IPS DF 4.7 (cell line): Measurements from ENCODE around the gene P2RY14.
"Not testable (repeated sequence)": the region's sequence is repeated elsewhere in the genome, so short reads cannot be mapped to it uniquely, and the experiment has no call there.

Experiments used
- DNase-seq: peaks from one replicate; pipeline ENCODE4 v3.0.0-alpha.2; 2013; ENCODE audit warnings: low spot score; ENCODE audit errors: extremely low read depth

Gene P2RY14

DNA sequence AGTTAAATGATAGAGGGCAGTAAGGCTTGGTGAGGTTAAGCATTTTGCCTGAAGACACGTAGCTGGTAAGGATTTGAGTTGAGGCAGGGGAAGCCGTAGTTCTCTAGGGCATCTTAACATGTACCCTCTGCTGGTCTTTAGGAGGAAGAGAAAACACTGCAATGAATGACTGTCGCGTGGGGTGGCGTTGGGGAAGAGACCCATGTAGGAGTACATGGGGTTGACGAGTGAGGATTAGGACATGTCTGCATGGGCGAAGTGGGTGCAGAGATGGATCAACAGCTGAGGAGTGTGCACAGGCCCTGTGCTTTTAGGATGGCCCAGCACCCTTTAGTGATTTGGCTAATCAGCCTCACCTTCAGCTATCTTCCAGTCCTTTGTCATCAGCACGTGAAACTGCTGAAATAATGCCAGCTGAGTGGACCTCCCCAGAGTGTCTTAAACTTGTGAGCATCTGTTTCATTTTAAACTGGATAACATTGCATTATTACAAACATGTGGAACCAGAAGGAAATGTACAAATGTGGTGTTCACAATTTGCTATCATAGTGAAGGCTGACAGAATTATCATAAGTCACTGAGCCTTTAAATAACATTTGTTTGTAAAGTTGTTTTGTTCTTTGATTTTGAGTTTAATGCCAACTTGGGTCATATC, 15.3 kb downstream of the P2RY14 start:
- no peak for DNase-seq

- no peak for DNase-seq
These were observed 18.7 kb downstream of the P2RY14 start for GRCh38 chr3:151259664-151260063.

DNA sequence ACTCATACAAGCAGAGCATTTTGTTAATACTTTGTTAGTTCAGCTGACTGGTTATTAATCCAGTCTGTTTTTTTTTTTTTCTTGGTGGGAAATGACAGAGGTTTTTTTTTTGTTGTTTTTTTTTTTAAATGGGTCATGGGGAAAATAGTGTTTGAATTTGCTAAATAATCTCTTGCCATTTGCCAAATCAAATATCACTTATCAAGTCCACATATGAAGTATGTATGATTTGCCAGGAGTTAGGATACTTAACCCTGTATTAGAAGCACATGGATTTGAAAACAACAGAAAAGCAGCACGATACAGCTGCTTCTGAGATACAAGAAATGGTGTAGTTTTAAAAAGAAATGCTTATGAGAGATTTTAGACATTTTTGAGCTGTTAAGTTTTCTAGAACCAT, 21.6 kb downstream of the P2RY14 start:
- DNase-seq = no peak

- no peak for DNase-seq
These were observed 29.5 kb downstream of the P2RY14 start for GRCh38 chr3:151248772-151249337.

DNA sequence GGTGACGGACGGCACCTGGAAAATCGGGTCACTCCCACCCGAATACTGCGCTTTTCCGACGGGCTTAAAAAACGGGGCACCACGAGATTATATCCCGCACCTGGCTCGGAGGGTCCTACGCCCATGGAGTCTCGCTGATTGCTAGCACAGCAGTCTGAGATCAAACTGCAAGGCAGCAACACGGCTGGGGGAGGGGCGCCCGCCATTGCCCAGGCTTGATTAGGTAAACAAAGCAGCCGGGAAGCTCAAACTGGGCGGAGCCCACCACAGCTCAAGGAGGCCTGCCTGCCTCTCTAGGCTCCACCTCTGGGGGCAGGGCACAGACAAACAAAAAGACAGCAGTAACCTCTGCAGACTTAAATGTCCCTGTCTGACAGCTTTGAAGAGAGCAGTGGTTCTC, 36.3 kb downstream of the P2RY14 start:
- DNase-seq = not testable (repeated sequence)

GRCh38 chr3:151236736-151237135, 41.6 kb downstream of the P2RY14 start:
- DNase-seq = no peak

GRCh38 chr3:151236316-151236715, 42.0 kb downstream of the P2RY14 start:
- no peak for DNase-seq

DNA sequence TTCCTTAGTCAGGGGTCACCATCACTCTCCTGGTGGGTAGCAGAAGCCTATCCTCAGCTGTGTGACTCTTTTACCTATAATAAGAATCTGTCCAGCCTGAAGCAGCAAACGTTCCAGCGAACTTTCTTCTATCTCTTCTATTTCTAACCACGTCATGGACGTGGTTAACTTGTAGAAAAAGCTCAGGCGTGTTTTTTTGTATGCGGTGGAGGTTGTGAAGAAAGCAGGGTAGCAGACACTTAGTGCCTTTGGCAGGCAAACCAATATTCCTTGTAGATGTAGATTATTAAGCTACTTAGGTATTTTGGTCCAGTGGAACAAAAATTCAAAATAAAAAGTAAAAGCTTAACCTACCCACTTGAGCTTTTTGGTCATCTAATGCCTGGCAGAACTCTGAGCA, 43.5 kb downstream of the P2RY14 start:
- no peak for DNase-seq

DNA sequence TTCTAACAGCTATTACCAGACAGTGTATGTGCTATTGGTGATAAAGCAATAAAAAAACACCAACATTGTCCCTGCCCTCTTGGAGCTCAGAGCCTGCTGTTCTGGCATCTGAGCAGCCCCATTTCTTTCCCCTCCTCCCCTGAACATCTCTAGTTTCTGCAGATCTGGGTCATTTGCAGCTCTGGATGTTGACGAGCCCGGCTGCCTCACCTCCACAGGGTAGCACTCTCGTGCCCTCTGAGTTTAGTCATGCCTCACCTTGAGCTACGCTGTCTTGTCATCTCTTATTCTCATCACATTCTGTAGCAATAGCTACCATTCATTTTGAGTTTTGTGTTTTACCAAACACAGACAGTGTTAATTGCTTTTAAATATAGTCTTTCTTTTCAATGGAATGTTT, 45.4 kb downstream of the P2RY14 start:
- DNase-seq = no peak

DNA sequence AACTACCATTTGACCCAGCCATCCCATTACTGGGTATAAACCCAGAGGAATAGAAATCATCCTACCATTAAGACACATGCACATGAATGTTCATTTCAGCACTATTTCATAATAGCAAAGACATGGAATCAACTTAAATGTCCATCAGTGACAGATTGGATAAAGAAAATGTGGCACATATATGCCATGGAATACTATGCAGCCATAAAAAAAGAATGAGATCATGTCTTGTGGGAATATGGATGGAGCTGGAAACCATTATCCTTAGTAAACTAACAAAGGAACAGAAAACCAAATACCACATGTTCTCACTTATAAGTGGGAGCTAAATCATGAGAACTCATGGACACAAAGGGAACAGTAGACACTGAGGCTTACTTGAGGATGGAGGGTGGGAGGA, 45.9 kb downstream of the P2RY14 start:
- not testable (repeated sequence) for DNase-seq

DNA sequence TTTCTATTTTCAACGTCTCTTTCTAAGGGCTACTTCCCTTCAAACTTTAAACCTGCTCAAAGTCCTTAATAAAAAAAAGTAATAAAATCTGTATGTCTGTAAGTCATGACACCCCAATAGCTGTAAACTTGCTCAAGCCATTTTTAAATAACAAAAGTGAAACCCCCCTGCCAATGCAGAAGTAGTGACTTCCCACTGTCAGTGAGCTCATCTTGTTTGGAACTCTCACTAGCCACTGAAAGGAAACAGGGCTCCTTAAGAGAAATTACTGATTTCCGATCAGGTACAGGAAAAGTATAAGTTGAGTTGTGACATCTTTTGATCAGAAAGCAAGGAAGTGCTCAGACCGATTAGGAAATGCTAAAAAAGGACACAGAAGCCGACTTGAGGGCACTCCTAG, 47.7 kb downstream of the P2RY14 start:
- DNase-seq = no peak

DNA sequence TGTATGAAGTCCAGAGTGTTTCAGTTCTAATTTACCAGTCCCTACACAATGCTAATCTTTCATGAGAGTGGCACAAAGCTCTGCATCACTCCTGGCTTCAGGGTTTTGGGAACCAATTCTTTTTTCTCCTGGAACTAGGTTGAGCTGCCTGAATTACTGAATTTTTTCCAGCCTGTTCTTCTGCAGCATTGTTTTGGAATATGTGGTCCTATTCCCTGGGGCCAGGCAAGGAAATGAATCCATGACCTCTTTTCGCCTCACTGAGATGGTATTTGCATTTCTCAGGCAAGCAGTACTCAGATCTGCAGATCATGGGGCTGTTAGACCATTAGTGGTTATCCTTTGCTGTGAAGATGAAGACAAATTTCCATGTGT, 49.7 kb downstream of the P2RY14 start:
- no peak for DNase-seq

DNA sequence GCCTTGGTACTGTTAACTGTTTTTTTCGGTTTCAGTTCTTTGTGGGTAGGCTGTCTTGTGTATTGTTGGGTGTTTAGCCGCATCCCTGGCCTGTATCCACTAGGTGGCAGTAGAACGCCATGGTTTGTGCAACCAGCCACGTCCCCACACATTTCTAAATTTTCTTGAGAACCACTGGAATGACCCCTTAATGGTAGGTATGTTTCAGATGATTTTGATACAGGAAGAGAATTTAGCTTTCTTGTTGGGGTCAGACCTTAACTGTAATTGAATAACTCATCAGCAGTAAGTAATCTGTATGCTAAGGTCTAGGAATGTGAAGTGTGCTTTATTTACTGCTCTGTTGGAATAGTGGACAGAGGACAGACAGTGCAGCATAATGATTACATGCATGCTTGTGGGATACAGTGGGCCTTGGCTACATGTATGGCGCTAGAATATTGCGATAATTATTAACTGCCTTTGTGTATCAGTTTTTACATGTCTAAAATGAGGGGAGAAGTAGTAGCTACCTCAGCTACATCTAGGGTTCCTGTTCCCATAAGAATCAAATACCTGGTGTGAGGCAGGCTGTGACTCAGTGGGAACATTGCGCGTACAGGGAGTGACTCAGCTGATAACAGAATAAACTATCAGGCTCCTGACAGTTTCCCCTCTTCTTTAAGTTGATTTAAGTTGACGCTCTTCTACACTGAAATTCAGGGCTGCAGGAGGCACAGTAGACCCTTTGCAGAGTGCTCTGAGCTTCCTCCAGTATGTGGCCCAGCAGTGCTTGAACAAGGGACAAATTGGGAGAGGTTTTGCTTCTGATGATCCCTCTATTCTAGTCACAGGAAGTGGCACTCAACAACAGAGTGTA, 50.3 kb downstream of the P2RY14 start:
- DNase-seq = peak; percentile 38

DNA sequence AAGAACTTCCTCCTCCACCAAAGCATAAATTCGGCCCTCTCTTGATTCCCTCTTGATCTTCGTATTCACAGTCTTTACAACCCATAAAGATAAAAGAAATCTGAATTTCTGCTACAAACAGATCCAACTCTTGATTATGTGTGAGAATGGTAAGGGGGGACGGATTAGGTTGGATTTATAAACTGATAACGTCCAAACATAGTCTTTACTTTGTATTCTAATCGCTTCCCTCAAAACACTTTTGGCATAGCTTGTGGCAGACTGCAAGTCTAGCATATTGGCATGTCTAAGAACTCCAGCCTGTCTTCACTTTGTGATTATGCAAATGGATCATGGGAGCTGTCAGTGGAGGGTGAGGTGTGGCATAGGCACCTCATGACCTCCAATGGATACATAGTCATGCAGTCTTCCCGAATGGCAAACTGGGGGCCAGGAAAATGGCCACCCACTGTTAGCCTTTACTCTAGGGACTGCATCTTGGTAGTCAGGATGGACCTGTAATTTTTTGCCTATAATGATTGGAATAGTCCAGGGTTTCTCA, 51.0 kb downstream of the P2RY14 start:
- DNase-seq = no peak

- DNase-seq = no peak
These were observed 51.5 kb downstream of the P2RY14 start for GRCh38 chr3:151226825-151227224.

GRCh38 chr3:151226088-151226563, 52.2 kb downstream of the P2RY14 start:
- no peak for DNase-seq

- no peak for DNase-seq
These were observed 53.0 kb downstream of the P2RY14 start for GRCh38 chr3:151225040-151225975.

DNA sequence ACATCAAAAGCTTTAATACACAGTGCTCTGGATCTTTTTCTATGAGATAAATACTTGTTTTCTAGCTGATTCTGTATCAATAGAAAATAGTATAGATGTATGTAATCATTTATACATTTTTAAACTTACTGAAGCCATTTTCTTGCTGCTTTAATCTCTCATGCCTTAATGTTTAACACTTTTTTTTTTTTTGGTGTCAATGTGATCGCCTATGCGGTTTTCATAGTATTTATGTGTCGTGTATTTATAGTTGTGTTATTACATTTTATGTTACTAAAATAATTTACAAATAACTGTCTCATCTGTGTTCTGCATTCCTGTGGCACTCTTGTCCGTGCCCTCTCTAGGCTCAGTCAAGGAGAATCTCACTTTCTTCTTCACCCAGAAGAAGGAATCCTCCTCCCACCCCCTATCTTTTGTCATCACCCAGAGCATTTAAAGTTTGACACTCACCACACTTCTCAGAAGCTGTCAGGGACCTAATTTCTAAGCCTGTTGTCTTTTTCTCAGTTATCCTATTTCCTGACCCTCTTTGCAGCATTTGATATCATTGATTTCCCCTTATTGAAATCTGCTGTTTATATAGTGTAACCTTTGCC, 54.0 kb downstream of the P2RY14 start:
- DNase-seq = no peak

GRCh38 chr3:151219056-151219455, 59.3 kb downstream of the P2RY14 start:
- DNase-seq = no peak

DNA sequence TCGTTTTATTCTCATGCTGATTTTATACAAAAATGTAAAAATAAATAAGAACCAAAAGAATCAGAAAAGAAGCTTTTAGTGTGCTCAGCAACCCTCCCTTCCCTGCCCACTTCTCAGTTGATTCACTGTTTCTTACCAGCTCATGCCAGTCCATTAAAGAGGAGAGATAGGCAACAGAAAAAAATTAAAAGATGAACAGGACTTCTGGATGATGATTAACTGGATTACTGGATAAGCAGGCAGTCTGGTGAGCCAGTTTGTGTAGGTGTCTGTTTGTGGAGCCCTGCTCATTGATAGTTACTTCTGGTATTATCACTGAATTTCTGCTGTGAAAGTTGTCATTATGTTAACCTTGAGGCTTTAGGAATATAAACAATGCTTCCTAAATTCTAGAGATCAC, 60.2 kb downstream of the P2RY14 start:
- DNase-seq = no peak
